ENCODE measurements around the gene FBXW5. TPM values are rescaled to one million over a fixed set of nuclear protein-coding genes. Genes with fewer than 3 reads are reported as not detected.

The FBXW5 gene
- total and polyA plus RNA-seq, 9 of the 15 experiments (the other 6 are each of a cell fraction or from before 2014, with no cell fraction given) = 0.21 to 128 (median 37.0) TPM

DNA sequence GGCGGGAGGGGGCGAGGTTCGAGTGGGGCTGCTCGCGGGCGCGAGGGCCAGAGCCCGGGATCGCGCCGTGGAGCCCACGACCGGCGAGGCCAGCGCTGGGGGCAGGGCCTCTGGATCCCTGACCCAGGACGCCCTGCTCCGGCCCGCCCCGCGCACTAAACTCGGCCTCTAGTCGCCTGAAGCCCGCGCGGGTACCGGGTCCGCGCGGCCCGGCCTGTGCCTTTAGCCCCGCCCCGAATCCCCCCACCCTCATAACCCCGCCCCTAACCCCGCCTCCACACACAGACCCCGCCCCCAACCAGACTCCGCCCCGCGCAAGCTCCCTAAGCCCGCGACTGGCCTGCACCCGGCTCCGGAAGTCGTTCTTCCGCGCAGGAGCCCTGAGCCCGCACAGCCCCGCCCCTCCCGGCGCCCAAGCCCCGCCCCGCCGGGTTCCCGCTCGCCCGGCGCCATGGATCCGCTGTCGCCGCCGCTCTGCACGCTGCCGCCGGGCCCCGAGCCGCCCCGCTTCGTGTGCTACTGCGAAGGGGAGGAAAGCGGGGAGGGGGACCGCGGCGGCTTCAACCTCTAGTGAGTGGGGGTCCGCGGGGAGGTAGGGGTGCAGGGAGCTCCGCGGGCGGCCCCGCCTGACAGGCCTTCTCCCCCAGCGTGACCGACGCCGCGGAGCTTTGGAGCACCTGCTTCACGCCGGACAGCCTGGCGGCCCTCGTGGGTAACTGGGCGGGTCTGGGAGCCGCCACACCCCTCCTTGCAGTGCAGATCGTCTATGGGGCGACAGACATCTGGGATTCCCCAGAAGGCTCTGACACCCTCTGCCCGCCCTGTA is 47.7 kb upstream of the FBXW5 start, which contains the start of gene PAXX (continued):
- TF ChIP-seq, protein P1, sequence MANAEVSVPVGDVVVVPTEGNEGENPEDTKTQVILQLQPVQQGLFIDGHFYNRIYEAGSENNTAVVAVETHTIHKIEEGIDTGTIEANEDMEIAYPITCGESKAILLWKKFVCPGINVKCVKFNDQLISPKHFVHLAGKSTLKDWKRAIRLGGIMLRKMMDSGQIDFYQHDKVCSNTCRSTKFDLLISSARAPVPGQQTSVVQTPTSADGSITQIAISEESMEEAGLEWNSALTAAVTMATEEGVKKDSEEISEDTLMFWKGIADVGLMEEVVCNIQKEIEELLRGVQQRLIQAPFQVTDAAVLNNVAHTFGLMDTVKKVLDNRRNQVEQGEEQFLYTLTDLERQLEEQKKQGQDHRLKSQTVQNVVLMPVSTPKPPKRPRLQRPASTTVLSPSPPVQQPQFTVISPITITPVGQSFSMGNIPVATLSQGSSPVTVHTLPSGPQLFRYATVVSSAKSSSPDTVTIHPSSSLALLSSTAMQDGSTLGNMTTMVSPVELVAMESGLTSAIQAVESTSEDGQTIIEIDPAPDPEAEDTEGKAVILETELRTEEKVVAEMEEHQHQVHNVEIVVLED (CRISPR knock-in tag; IDR thresholded peaks at IDR 0.05) = peak; percentile 50
- TF ChIP-seq ELF4 (CRISPR knock-in tag; IDR thresholded peaks at IDR 0.05) (no peak), ARID1B (IDR thresholded peaks at IDR 0.05) (no peak), RUNX1 (IDR thresholded peaks at IDR 0.05; ENCODE audit: low read depth) (no peak), PHF20 (IDR thresholded peaks at IDR 0.05; ENCODE audit: partially characterized antibody) (peak; percentile 39), SIN3B (IDR thresholded peaks at IDR 0.05; ENCODE audit: low read depth) (peak; percentile 61; the same call in 1 of the 2 replicates), CREB1 (IDR thresholded peaks at IDR 0.05) (no peak), CREB1 (CRISPR knock-in tag; IDR thresholded peaks at IDR 0.05) (peak; percentile 38; the same call in 1 of the 2 replicates), RNF2 (IDR thresholded peaks at IDR 0.05) (peak; percentile 42; the same call in 1 of the 2 replicates), NR3C1 (CRISPR knock-in tag; IDR thresholded peaks at IDR 0.05) (0 out of 2 replicates have a peak, but pooled peaks have one; percentile 63), FOXK2 (conservative IDR thresholded peaks at IDR 0.05 in 1 of 2, IDR thresholded peaks at IDR 0.05 in 1 of 2; ENCODE audit: low read depth in 2 of 2) (no peak), NELFE (IDR thresholded peaks at IDR 0.05; ENCODE audit: insufficient read depth, insufficient read length) (no peak), HMG20B (CRISPR knock-in tag; IDR thresholded peaks at IDR 0.05) (no peak), GTF2E2 (tag; IDR thresholded peaks at IDR 0.05) (no peak), RBM17 (IDR thresholded peaks at IDR 0.05; ENCODE audit: borderline replicate concordance, low read depth, low read length) (no peak), HMGN3 (IDR thresholded peaks at IDR 0.05; ENCODE audit: borderline replicate concordance, extremely low read depth, insufficient read length, low read depth, low read length) (no peak), CCNT2 (IDR thresholded peaks at IDR 0.05; ENCODE audit: borderline replicate concordance, extremely low read depth, insufficient read length, low read depth, low read length) (peak; percentile 41), HDGF (IDR thresholded peaks at IDR 0.05) (no peak), MTA1 (IDR thresholded peaks at IDR 0.05; ENCODE audit: borderline replicate concordance) (peak; percentile 47; the same call in 1 of the 2 replicates), GABPB1 (CRISPR knock-in tag; IDR thresholded peaks at IDR 0.05) (peak; percentile 11; the same call in 1 of the 2 replicates)
- TF ChIP-seq, protein P2, sequence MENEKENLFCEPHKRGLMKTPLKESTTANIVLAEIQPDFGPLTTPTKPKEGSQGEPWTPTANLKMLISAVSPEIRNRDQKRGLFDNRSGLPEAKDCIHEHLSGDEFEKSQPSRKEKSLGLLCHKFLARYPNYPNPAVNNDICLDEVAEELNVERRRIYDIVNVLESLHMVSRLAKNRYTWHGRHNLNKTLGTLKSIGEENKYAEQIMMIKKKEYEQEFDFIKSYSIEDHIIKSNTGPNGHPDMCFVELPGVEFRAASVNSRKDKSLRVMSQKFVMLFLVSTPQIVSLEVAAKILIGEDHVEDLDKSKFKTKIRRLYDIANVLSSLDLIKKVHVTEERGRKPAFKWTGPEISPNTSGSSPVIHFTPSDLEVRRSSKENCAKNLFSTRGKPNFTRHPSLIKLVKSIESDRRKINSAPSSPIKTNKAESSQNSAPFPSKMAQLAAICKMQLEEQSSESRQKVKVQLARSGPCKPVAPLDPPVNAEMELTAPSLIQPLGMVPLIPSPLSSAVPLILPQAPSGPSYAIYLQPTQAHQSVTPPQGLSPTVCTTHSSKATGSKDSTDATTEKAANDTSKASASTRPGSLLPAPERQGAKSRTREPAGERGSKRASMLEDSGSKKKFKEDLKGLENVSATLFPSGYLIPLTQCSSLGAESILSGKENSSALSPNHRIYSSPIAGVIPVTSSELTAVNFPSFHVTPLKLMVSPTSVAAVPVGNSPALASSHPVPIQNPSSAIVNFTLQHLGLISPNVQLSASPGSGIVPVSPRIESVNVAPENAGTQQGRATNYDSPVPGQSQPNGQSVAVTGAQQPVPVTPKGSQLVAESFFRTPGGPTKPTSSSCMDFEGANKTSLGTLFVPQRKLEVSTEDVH (IDR thresholded peaks at IDR 0.05; ENCODE audit: low read depth, partially characterized antibody) = no peak

All from K562 (cell line).